ENCODE measurements around the gene CHRM5. TPM values are rescaled to one million over a fixed set of nuclear protein-coding genes. Genes with fewer than 3 reads are reported as not detected.

The CHRM5 gene
- total and polyA plus RNA-seq, 2 donors (not counting 3 experiments of a cell fraction or from before 2014, with no cell fraction given), result 0.03 TPM; not detected in 1

- H2AFZ ChIP-seq (ENCODE audit: low read depth, low read length), result no peak overlapping the region
- CTCF ChIA-PET, result interaction anchor here (0.5 to 1.4 kb wide), 2 partner anchors 290 to 693 kb away, joined by 3 to 4 read pairs; no protein-coding TSS in a partner anchor
Measured at GRCh38 chr15:33985287-33985686, 17.0 kb downstream of the CHRM5 start.

More at GRCh38 chr15:33985287-33985686, 17.0 kb downstream of the CHRM5 start:
- Histone ChIP-seq H3K9me3 (replicated peaks; ENCODE audit: control insufficient read depth, insufficient read depth, low read length) (no peaks in the 10 kb centered on the region), H3K36me3 (ENCODE audit: control insufficient read depth in 2 of 2, extremely low read depth in 1 of 2, insufficient read depth in 2 of 2, low read length in 2 of 2) (no peaks in the 10 kb centered on the region), H4K20me1 (replicated peaks; ENCODE audit: control insufficient read depth, extremely low read depth, insufficient read depth, low read length) (no peaks in the 10 kb centered on the region), H3K4me2 (ENCODE audit: insufficient read depth, low read length) (no peak overlapping the region), H3K4me3 (replicated peaks in 1 of 3; ENCODE audit: insufficient read depth in 1 of 3, low read depth in 1 of 3, low read length in 3 of 3) (no peak overlapping the region), H3K4me1 (ENCODE audit: control insufficient read depth, extremely low read depth, insufficient read depth, low read length) (peaks cover 7% of the 10 kb centered on the region), H3K79me2 (ENCODE audit: control insufficient read depth, insufficient read depth, low read length) (peaks cover 3% of the 10 kb centered on the region), H3K27ac (ENCODE audit: insufficient read depth, low read depth, low read length) (no peak overlapping the region), H3K9ac (replicated peaks; ENCODE audit: extremely low read depth, insufficient read depth, low read length) (no peak overlapping the region), H3K27me3 (ENCODE audit: control insufficient read depth in 2 of 2, insufficient read depth in 2 of 2, low read length in 2 of 2) (no peaks in the 10 kb centered on the region), H3K9me1 (replicated peaks; ENCODE audit: control insufficient read depth, extremely low read depth, insufficient read depth, low read length) (no peaks in the 10 kb centered on the region)
- intact Hi-C loops (cut with micrococcal nuclease) (no loop called here), dilution Hi-C loops (cut with MboI; ENCODE audit: extremely low pct_ligation_motif_present, low sequenced_read_pairs) (no loop called here)
- TF ChIP-seq CTCF (IDR thresholded peaks at IDR 0.05; ENCODE audit: extremely low read depth in 1 of 2, insufficient read depth in 1 of 2, low read depth in 1 of 2, low read length in 2 of 2) (no peak), JUN (IDR thresholded peaks at IDR 0.05; ENCODE audit: borderline replicate concordance, insufficient read depth, insufficient read length, low read depth) (no peak), MAX (IDR thresholded peaks at IDR 0.05; ENCODE audit: insufficient read depth, insufficient read length) (no peak), POLR2A (IDR thresholded peaks at IDR 0.05; ENCODE audit: low read depth, low read length) (no peak), GATA2 (IDR thresholded peaks at IDR 0.05; ENCODE audit: insufficient read depth, insufficient read length, low read depth, low read length) (no peak), EZH2 (IDR thresholded peaks at IDR 0.05; ENCODE audit: borderline replicate concordance, low read depth, low read length, severe bottlenecking) (no peak), MYC (IDR thresholded peaks at IDR 0.05; ENCODE audit: low read depth, low read length) (no peak), FOS (IDR thresholded peaks at IDR 0.05; ENCODE audit: borderline replicate concordance, insufficient read depth, low read length) (no peak), POLR2AphosphoS5 (IDR thresholded peaks at IDR 0.05; ENCODE audit: insufficient read depth, low read depth, low read length) (no peak)
- no TSS peak for BruUV-seq (replicated peaks)
- POLR2A ChIA-PET, result no interaction called here
- FAIRE-seq (no peak), DNase-seq (ENCODE audit: low read depth, low spot score) (no peak)

Measured in endothelial cell of umbilical vein (primary cell).